NCI-H1694 treated with DMSO at 0.1 percent for 48 hours (cell line): ENCODE data around the gene LAMTOR2.
"Not testable (repeated sequence)": the region's sequence is repeated elsewhere in the genome, so short reads cannot be mapped to it uniquely, and the experiment has no call there.

Experiments used
- DNase-seq: peaks from one replicate; lab custom pipeline; 2025; lab: John Stamatoyannopoulos, UW

Gene LAMTOR2

GRCh38 chr1:156054500-156055280 is at the start of gene LAMTOR2:
LAMTOR2 (plus strand) TSS chr1:156054782; CDS start chr1:156054890, 108 bp downstream.
- DNase-seq, result peak; percentile 100

GRCh38 chr1:156004843-156005584 is 49.6 kb upstream of the LAMTOR2 start:
- DNase-seq, result no peak

GRCh38 chr1:156006666-156007376 is 47.8 kb upstream of the LAMTOR2 start:
- no peak for DNase-seq

DNA sequence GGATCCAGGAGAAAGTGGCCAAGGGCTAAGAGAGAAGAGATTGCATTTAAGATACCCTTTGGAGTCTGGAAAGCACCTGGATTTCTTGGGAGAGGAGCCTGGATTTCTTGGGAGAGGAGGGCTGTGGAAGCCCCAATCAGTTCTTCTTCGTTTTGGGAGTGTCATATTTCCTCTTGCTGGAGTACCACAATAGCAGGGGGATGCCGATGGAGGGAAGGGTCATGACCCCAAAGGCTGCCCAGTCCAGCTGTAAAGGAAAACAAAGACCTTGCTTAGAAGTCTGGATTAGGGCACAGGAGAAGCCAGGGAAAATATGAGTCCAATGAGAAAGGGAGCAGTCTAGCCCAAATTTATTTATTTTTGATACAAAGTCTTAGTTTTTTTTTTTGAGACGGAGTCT is 45.2 kb upstream of the LAMTOR2 start:
- DNase-seq, result no peak

- DNase-seq, result no peak
Measured at GRCh38 chr1:156012051-156012817, 42.3 kb upstream of the LAMTOR2 start.

DNA sequence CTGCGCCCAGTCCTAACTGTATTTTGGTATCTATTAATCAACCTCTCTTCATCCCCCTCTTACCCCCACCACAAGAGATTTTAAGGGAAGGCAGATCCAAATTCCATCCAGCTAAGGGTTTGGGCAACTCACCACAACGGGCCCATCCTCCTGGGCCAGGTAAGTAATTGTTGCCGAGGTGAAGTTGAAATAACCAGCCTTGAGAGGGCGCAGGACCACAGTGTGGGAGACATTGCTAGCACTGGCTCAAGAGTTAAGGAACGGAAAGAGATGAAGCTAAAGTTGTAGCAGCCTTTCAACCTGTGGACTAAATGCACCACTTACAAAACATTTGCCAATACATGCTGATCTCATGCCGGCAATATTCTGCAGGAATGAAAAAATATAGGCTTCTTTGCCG is 39.8 kb upstream of the LAMTOR2 start:
- DNase-seq, result no peak

- no peak for DNase-seq
Measured at GRCh38 chr1:156019946-156020292, 34.7 kb upstream of the LAMTOR2 start.

GRCh38 chr1:156020293-156021092 is 34.1 kb upstream of the LAMTOR2 start, which contains the start of gene SSR2:
SSR2 (minus strand) TSS chr1:156020951; CDS start chr1:156020167, 784 bp downstream.
- peak; percentile 99 for DNase-seq

DNA sequence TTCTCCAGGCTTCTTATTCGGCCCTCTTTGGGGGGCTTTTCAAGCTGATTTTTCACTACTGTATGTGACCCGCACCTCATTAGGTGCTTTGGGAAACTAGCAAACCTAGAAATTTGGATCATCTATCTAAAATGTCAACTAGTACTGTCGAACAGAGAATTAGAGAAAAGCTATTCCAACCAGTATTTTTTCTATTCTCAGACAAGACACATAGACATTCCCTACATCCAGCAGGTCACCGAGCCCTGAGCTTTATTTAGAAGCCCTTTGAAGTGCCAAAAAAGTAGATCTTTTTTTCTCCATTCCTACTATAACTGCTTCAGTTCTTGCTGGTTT is 33.5 kb upstream of the LAMTOR2 start:
- no peak for DNase-seq

DNA sequence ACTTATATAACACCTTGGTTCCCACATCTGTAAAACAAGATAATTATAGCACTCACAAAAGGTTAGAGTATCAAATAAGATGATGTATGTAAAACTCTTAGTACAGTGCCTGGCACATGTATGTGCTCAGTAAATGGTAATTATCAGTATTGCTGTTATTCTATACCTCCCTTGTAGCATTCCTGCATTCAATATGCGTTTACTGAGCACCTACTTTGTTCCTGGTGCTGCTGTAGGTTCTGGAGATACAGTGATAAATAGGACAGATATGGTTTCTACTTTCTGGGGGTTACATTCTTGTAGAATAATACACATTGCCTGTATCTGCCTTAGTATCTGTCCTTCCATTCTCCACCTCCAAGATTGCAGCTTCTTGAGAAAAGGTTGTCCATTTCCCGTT is 32.6 kb upstream of the LAMTOR2 start:
- DNase-seq, result no peak

GRCh38 chr1:156024801-156025200 is 29.8 kb upstream of the LAMTOR2 start:
- no peak for DNase-seq

DNA sequence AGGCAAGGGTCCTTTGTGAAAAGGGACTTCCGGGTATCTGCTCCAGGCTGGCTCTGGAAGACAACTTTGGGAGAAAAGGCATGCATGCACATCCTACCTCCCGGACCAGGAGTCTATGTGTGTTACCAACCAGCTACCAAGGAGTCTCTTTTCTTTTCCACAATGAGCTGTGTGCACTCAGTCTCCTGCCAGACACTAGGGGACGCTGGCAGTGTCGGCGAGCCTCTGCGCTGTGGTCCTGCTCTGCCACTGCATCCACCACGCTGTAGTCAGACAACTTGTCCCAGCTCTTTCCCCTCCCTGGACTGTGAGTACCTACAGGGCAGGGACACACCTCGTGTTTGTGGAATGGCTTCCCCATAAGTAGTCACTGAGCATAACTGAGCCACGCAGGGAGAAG is 28.7 kb upstream of the LAMTOR2 start:
- DNase-seq, result peak; percentile 92

DNA sequence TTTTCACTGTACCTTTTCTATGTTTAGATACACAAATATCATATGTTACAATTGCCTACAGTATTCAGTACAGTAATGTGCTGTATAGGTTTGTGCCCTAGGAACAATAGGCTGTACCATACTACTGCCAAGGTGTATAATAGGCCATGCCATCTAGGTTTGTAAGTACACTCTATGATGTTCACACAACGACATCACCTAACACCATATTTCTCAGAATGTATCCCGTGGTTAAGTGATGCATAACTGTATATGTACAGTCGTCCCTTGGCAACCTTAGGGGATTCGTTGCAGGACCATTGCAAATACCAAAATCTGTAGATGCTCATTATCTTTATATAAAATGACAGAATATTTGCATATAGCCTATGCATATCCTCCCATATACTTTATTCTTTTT is 28.0 kb upstream of the LAMTOR2 start:
- no peak for DNase-seq

- no peak for DNase-seq
Measured at GRCh38 chr1:156033011-156033410, 21.6 kb upstream of the LAMTOR2 start.

DNA sequence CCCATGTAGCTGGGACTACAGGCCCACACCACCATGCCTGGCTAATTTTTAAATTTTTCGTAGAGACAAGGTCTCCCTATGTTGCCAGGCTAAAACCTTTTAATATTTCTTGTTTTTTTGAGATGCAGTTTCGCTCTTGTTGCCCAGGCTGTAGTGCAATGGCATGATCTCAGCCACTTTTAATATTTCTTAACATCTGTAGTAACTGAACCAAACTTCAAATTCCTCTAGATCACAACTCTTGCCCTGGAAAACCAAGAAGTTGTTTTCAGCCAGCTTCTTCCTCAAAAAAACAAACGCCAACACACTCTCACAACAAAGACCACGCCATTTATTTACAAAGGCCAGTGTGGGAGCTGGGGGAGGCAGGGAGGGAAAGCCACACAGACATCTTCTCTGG is 19.6 kb upstream of the LAMTOR2 start:
- not testable (repeated sequence) for DNase-seq

DNA sequence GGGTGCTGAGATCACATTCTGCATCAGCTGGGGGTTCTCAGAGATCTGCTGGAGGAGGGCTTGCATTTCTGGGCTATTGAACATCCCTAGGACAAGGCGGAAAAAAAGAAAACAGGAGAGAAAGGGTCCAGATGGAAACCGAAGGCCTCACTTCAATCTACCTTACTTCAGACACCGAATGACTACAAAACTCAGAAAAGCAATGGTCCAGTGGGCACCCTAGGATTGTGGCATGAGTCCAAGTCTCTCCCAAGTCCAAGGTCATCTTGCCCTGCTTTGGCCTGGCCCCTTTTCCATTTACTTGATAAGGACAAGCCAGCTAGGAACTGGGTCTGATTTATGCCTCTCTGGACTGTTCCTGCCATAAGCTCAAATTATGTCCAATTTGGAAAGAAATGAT is 11.8 kb upstream of the LAMTOR2 start:
- no peak for DNase-seq

GRCh38 chr1:156045076-156045475 is 9.5 kb upstream of the LAMTOR2 start:
- no peak for DNase-seq

DNA sequence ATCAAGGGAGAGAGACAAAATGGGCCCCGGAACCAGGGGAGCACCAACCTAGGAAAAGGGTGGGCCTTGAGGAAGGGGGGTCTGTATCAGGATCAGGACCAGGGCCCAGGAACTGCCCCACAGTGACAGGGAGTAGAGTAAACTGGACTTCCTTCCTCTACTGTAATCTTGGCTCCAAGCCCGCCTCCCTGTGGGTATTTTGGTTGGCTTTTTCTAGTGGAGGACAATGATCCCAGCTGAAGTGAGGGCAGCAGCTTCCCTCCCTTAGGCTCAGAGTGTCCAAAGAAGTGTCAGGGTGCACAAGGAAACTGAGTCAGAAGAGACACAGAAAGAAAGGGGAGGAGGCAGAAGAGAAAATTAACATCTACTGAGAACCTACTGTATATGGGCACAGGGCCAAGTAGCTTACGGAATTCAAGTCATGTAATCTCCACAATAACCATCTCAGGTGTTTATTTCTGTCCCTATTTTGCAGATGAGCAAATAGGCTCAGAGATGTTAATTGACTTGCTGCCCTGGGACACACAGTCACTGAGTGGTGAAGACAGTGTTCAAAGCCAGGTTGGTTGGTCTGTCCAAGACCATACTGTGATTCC is 5.8 kb upstream of the LAMTOR2 start:
- no peak for DNase-seq

GRCh38 chr1:156050376-156050775 is 4.2 kb upstream of the LAMTOR2 start:
- DNase-seq, result no peak

DNA sequence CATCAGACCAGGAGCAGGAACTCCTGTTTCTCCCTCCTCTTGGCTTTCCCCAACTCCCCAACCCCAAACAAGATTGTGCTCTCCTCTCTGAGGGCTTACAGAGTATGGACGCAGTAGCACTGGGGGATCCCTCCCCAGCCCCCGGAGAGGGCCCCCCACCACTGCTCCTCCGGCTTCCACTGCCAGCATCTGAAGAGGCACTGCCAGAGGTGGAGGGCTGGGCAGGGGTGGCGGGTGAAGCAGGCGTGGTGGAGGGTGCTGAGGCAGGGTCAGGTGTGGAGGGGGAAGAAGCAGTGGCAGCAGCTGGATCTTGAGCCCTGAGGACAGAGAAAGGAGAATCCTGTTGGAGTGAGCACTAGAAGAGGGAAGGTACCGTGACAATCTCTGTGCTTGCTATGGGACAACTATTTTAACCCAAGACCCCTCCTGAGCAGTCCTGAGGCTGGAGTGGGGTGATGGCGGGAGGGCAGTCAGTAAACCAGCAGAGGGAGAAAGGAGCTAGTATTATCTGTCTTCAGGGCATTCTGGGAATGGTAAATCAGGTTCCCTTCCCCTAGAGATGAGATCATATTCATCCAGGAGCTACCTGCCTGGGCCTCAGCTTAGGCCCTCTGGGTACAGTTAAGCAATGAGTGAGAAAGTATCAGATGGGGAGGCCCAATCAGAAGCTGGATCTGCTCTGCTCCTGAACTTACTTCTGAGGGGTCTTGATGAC is 3.4 kb upstream of the LAMTOR2 start:
- DNase-seq, result no peak
